ENCODE results near the gene OTULIN. TPM values are rescaled to one million over a fixed set of nuclear protein-coding genes. Genes with fewer than 3 reads are reported as not detected.

OTULIN gene
- total RNA-seq, 6 experiments from 2014 or later = 17.5 to 22.0 (median 21.3) TPM

DNA sequence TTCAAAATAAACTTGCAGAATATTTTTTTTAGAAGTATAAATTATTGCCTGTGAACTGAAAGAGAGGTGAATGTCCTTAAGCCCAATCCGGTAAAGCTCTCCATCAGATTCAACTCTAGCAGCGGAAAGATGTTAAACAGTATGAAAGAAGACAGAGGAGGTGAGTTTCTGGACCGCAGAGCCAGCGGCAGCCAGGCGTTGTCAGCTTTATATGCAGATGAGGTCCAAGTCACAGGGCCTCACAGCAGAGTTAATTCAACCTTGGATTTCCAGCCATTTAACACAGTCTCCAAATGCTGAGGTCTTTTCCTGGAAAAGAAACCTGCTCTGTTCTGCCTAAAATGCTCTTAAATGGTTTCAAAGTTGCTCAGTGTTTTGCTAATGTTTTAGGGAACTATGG, 75.5 kb downstream of the OTULIN start:
- TF ChIP-seq, protein P1, sequence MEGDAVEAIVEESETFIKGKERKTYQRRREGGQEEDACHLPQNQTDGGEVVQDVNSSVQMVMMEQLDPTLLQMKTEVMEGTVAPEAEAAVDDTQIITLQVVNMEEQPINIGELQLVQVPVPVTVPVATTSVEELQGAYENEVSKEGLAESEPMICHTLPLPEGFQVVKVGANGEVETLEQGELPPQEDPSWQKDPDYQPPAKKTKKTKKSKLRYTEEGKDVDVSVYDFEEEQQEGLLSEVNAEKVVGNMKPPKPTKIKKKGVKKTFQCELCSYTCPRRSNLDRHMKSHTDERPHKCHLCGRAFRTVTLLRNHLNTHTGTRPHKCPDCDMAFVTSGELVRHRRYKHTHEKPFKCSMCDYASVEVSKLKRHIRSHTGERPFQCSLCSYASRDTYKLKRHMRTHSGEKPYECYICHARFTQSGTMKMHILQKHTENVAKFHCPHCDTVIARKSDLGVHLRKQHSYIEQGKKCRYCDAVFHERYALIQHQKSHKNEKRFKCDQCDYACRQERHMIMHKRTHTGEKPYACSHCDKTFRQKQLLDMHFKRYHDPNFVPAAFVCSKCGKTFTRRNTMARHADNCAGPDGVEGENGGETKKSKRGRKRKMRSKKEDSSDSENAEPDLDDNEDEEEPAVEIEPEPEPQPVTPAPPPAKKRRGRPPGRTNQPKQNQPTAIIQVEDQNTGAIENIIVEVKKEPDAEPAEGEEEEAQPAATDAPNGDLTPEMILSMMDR (IDR thresholded peaks at IDR 0.05) = no peak
- Mint-ChIP-seq H3K4me3 (no peak overlapping the region; the same call in 1 of the 2 replicates), H3K9me3 (no peaks in the 10 kb centered on the region), H3K36me3 (ENCODE audit: low read depth) (peaks cover 34% of the 10 kb centered on the region), H3K4me1 (ENCODE audit: low read depth) (peaks cover 49% of the 10 kb centered on the region), H3K27ac (peak overlapping the region; percentile 80), H3K27me3 (ENCODE audit: insufficient read depth) (peaks cover 2% of the 10 kb centered on the region; the same call in 1 of the 2 replicates)
- no peak for DNase-seq

DNA sequence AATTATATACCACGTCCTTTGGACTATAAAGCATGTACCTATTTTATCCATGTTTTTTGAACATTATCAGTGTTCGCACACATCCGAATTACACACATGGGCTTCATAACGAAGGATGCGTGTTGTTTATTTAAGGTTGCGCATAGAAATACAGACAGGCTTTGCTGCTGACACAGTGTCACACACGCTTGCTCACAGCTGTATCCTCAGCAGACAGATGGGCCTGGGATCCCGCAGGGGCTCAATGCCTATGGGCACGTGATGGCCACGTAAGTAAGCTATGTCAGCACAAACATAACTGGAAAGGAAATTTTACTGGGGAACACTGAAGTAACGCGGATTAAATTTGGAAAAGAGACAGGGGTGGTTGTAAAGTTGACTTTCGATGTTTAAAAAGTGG, 76.6 kb downstream of the OTULIN start:
- Mint-ChIP-seq H3K36me3 (ENCODE audit: low read depth) (peaks cover 34% of the 10 kb centered on the region), H3K4me1 (ENCODE audit: low read depth) (peaks cover 49% of the 10 kb centered on the region), H3K27ac (no peak overlapping the region), H3K4me3 (no peak overlapping the region), H3K9me3 (no peaks in the 10 kb centered on the region), H3K27me3 (ENCODE audit: insufficient read depth) (peaks cover 2% of the 10 kb centered on the region; the same call in 1 of the 2 replicates)
- TF ChIP-seq, protein P1 (IDR thresholded peaks at IDR 0.05) = no peak
- no peak for DNase-seq

DNA sequence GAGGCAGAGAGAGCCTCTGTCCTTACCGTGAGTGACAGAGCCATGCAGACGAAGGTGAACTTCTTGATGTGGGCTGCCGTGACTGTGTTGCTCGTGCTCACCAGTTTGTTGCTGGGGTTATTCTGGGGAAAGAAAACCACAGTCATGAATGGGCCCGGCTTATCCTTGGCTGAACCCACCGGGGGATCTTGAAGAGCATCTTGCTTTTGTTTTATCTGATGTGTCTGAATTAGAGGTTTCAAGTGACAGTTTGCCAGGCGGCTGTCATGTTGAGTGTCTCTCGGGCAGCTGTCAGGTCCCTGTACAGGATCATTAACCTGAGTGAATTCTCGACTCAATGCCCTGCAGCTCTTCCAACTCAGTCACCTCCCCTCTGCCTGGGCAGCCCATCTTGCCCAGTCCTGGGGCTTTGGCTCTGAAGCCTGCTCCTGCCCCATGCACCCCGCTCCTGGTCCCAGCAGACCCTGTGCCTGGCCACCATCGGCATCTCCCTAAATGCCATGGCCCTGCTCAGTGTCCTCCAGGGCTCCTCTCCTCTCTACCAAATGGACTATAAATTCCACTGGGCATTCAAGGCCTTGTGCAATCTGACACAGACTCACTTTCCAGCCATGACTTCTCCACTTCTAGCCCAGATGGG, 77.4 kb downstream of the OTULIN start:
- Mint-ChIP-seq H3K27ac (no peak overlapping the region; the same call in 1 of the 2 replicates), H3K9me3 (no peaks in the 10 kb centered on the region), H3K4me1 (ENCODE audit: low read depth) (peaks cover 49% of the 10 kb centered on the region), H3K36me3 (ENCODE audit: low read depth) (peaks cover 29% of the 10 kb centered on the region), H3K4me3 (no peak overlapping the region), H3K27me3 (ENCODE audit: insufficient read depth) (peaks cover 2% of the 10 kb centered on the region; the same call in 1 of the 2 replicates)
- TF ChIP-seq, protein P1 (IDR thresholded peaks at IDR 0.05) = no peak
- no peak for DNase-seq

DNA sequence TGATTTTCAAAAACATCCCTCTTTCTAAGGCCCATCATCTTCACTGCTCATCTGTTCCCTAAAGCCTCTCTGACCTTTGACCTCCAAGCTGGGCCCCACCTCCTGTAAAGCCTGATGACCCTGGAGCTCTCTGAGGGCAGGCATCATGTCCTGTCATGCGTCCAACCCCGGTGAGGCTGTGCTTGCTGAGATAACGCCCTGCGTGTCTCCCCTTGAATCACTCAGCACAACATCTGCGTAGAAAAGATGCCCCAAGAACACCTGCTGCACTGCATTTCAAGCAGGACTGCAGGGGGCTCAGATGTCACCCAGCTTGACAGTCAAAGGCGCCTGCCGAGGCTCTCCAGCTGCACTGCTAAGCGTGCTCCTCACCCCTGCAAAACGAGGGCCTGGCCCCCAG, 78.0 kb downstream of the OTULIN start:
- no peaks in the 10 kb centered on the region for H3K9me3 Mint-ChIP-seq
- H3K4me3 Mint-ChIP-seq = no peak overlapping the region
- peaks cover 49% of the 10 kb centered on the region for H3K4me1 Mint-ChIP-seq (ENCODE audit: low read depth)
- no peak for DNase-seq
- TF ChIP-seq, protein P1 (IDR thresholded peaks at IDR 0.05) = no peak
- H3K36me3 Mint-ChIP-seq (ENCODE audit: low read depth) = peaks cover 29% of the 10 kb centered on the region
- H3K27ac Mint-ChIP-seq = no peak overlapping the region; the same call in 1 of the 2 replicates
- peaks cover 2% of the 10 kb centered on the region; the same call in 1 of the 2 replicates for H3K27me3 Mint-ChIP-seq (ENCODE audit: insufficient read depth)

DNA sequence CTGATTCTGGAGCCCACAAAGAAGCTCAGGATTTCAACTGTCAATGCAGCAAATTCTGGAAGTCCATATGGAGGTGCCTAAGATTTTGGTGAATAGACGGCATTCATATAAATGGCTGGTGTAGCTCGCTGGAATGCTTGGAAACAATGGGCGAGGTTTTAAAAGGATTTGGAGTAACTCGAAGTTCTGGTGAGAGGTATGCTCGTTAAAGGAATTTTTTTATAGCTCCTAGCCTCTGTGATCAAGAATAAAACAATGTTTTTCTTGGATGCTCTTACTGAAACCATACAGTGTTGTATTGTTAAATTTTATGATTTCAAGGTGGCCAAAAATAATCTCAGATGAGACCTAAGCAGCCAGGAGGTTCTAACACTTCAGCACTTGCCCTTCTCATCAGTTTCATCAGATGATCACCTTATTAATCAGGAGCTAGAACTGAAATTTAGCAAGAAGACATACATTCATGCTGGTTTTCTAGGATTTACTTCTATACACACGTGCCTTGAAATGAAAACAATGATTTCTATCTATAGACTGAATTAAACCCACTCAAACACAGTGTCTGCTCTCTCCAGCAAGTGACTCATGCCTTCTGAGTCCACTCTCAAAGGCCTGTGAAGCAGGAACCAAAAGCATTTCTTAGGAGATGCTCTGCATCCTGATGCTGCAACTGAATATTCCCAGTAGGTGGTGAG, 79.2 kb downstream of the OTULIN start:
- TF ChIP-seq, protein P1 (IDR thresholded peaks at IDR 0.05) = no peak
- H3K4me3 Mint-ChIP-seq = no peak overlapping the region; the same call in 1 of the 2 replicates
- peak; percentile 69 for DNase-seq
- no peaks in the 10 kb centered on the region for H3K9me3 Mint-ChIP-seq
- H3K27me3 Mint-ChIP-seq (ENCODE audit: insufficient read depth) = peaks cover 2% of the 10 kb centered on the region; the same call in 1 of the 2 replicates
- peaks cover 22% of the 10 kb centered on the region for H3K36me3 Mint-ChIP-seq (ENCODE audit: low read depth)
- H3K27ac Mint-ChIP-seq = peak overlapping the region; percentile 69
- peaks cover 44% of the 10 kb centered on the region for H3K4me1 Mint-ChIP-seq (ENCODE audit: low read depth)
